KMS-11 (cell line): ENCODE data around the gene MX1.
"Not testable (repeated sequence)": the region's sequence is repeated elsewhere in the genome, so short reads cannot be mapped to it uniquely, and the experiment has no call there.

Source experiments
- H2AFZ ChIP-seq: fragments of 200-600 bp; sonication (generic); 2 replicates; pipeline ENCODE4 v1.6.1; 2016; ENCODE audit warnings: antibody characterized with exemption, mixed run types, low read depth
- H3K27ac ChIP-seq: fragments of 200-600 bp; sonication (generic); 2 replicates; pipeline ENCODE4 v1.6.1; 2016; ENCODE audit warnings: mild to moderate bottlenecking, mixed run types
- H3K27me3 ChIP-seq: fragments of 200-600 bp; sonication (generic); 2 replicates; pipeline ENCODE4 v1.6.1; 2017; ENCODE audit warnings: mild to moderate bottlenecking, low read depth, mixed run types, moderate library complexity; ENCODE audit not compliant: insufficient read depth
- H3K36me3 ChIP-seq: fragments of 200-600 bp; sonication (generic); 2 replicates; pipeline ENCODE4 v1.6.1; 2017; ENCODE audit warnings: mild to moderate bottlenecking, mixed run types; ENCODE audit not compliant: insufficient read depth
- H3K4me1 ChIP-seq: fragments of 200-600 bp; sonication (generic); 2 replicates; pipeline ENCODE4 v1.6.1; 2016; ENCODE audit warnings: mild to moderate bottlenecking, low read depth, mixed run types; ENCODE audit not compliant: poor library complexity, severe bottlenecking
- H3K4me2 ChIP-seq: fragments of 200-600 bp; sonication (generic); 2 replicates; pipeline ENCODE4 v1.7.0; 2016; ENCODE audit warnings: mild to moderate bottlenecking, mixed run types
- H3K4me3 ChIP-seq: fragments of 200-600 bp; sonication (generic); IDR thresholded peaks from 2 replicates; pipeline ENCODE4 v1.6.1; 2017; ENCODE audit warnings: low read depth, low read length, mixed read lengths; ENCODE audit not compliant: insufficient read depth
- H3K79me2 ChIP-seq: fragments of 200-600 bp; sonication (generic); 2 replicates; pipeline ENCODE4 v1.6.1; 2016; ENCODE audit warnings: low read depth, mixed run types; ENCODE audit not compliant: insufficient read depth
- H3K9ac ChIP-seq: fragments of 200-600 bp; sonication (generic); 2 replicates; pipeline ENCODE4 v1.6.1; 2016; ENCODE audit warnings: mild to moderate bottlenecking, mixed run types
- H4K20me1 ChIP-seq: fragments of 200-600 bp; sonication (generic); 2 replicates; pipeline ENCODE4 v1.6.1; 2016; ENCODE audit warnings: mild to moderate bottlenecking, mixed run types; ENCODE audit not compliant: insufficient read depth
- TF ChIP-seq, protein P1 (sequence below): fragments of 200-600 bp; sonication (generic); conservative IDR thresholded peaks from 2 replicates; pipeline ENCODE4 v1.6.1; 2017; ENCODE audit warnings: low read depth, mild to moderate bottlenecking, antibody characterized with exemption, low read length, moderate library complexity, mixed read lengths

The MX1 gene

DNA sequence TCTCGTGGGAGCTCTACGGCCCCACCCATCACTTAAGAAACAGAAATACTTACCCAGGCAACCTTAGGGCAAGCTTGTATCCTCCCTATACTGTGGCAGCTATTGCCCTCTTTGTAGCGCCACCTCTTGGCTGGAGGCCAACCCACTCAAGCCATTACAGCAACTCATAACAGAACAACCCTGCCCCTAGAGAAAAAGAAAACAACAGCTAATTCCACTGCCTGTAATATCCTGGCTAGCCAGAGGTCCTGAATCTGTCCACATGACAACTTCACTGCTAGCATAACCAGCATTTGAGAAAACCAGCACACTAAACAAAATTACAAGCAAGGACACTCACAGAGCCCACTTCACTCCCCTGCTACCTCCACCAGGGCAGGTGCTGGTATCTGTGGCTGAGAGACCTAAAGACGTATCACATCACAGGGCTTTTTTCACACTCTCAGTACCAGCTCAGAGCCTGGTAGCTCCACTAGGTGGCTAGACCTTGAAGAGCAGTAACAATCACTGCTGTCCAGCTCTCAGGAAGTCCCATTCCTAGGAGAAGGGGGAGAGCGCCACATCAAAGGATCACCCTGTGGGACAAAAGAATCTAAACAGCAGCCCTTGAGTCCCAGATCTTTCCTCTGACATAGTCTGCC is 14.5 kb upstream of the MX1 start:
- Histone ChIP-seq H3K27ac (no peak overlapping the region), H3K4me2 (no peak overlapping the region), H2AFZ (no peak overlapping the region), H3K79me2 (no peaks in the 10 kb centered on the region), H3K4me3 (no peak overlapping the region), H4K20me1 (no peaks in the 10 kb centered on the region), H3K36me3 (no peaks in the 10 kb centered on the region), H3K4me1 (no peaks in the 10 kb centered on the region), H3K27me3 (no peaks in the 10 kb centered on the region), H3K9ac (no peak overlapping the region)
- TF ChIP-seq, protein P1, sequence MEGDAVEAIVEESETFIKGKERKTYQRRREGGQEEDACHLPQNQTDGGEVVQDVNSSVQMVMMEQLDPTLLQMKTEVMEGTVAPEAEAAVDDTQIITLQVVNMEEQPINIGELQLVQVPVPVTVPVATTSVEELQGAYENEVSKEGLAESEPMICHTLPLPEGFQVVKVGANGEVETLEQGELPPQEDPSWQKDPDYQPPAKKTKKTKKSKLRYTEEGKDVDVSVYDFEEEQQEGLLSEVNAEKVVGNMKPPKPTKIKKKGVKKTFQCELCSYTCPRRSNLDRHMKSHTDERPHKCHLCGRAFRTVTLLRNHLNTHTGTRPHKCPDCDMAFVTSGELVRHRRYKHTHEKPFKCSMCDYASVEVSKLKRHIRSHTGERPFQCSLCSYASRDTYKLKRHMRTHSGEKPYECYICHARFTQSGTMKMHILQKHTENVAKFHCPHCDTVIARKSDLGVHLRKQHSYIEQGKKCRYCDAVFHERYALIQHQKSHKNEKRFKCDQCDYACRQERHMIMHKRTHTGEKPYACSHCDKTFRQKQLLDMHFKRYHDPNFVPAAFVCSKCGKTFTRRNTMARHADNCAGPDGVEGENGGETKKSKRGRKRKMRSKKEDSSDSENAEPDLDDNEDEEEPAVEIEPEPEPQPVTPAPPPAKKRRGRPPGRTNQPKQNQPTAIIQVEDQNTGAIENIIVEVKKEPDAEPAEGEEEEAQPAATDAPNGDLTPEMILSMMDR, result no peak

DNA sequence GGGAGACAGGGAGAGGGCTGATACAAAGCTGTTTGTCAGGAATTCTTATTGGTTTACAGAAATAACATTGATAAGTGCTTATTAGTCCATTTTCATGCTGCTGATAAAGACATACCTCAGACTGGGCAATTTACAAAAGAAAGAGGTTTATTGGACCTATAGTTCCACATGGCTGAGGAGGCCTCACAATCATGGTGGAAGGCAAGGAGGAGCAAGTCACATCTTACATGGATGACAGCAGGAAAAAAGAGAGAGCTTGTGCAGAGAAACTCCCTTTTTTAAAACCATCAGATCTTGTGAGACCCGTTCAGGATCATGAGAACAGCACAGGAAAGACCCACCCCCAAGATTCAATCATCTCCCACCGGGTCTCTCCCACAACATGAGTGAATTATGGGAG is 8.5 kb upstream of the MX1 start:
- not testable (repeated sequence) for H3K4me1 ChIP-seq, H3K27ac ChIP-seq, H3K4me2 ChIP-seq, H3K9ac ChIP-seq, H3K79me2 ChIP-seq, H3K27me3 ChIP-seq, H2AFZ ChIP-seq, H3K36me3 ChIP-seq, H4K20me1 ChIP-seq, H3K4me3 ChIP-seq

DNA sequence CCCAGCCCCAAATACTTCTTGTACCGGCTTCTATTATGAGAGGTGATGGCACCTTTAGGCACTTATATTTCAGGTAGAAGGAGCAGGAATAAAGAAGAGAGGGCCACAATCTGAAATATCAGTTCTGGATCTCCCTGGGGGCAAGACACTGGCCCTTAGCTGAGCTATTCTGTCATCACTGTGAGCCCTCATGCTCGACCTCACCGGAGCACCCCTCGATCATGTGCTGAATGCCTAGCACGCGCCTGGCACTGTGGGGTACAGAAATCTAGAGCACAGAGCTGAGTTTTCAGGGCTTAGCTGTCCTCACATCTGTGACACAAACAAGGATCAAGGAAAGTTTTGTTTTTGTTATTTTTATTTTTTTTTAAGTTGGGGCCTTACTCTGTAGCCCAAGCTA is 7.6 kb upstream of the MX1 start:
- Histone ChIP-seq H3K79me2 (no peaks in the 10 kb centered on the region), H3K36me3 (no peaks in the 10 kb centered on the region), H3K4me2 (no peak overlapping the region), H3K4me3 (no peak overlapping the region), H3K27me3 (no peaks in the 10 kb centered on the region), H2AFZ (no peak overlapping the region), H3K9ac (no peak overlapping the region), H4K20me1 (no peaks in the 10 kb centered on the region), H3K27ac (no peak overlapping the region), H3K4me1 (peaks cover 8% of the 10 kb centered on the region)
- TF ChIP-seq, protein P1, result no peak

DNA sequence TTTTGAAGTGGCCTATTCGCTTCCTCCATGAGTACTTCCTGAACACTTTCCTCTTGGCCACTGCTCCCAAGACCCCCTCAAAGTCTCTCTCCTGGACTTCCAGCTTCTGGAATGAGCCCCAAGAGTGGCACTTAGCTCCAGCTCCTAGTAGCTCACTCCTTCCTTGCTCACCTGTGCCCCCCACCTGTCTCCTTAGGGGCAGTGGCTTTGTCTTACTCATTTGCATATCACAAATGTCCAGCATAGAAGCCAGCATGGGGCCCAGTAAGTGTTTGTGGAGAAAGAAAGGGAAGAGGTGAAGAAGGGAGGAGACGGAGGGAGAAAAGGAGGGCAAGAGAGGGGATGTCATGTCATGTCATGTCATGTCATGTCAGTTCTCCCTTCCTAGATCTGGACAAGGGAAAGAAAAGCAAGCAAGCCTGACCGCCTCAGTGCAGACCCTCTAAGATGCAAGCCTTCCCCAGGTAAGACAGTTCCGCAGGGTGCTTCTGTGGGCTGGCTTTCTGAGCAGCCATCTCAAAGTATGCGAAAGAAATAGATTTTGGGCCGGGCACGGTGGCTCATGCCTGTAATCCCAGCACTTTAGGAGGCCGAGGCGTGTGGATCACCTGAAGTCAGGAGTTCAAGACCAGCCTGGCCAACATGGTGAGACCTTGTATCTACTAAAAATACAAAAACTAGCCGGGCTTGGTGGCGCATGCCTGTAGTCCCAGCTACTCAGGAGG is 6.9 kb upstream of the MX1 start:
- Histone ChIP-seq H3K4me3 (no peak overlapping the region), H3K9ac (no peak overlapping the region), H3K4me1 (peaks cover 8% of the 10 kb centered on the region), H3K79me2 (no peaks in the 10 kb centered on the region), H3K4me2 (no peak overlapping the region), H3K27me3 (no peaks in the 10 kb centered on the region), H4K20me1 (no peaks in the 10 kb centered on the region), H3K27ac (no peak overlapping the region), H3K36me3 (no peaks in the 10 kb centered on the region), H2AFZ (no peak overlapping the region)
- TF ChIP-seq, protein P1, result no peak
